Tibial artery (tissue), 4 donors: ENCODE data around the gene TCF23.

Source experiments
- DNase-seq, 2 donors: peaks; one replicate each; pipeline ENCODE4 v3.0.0-alpha.2; 2019
- H3K27ac ChIP-seq, 2 donors: fragments of 200-600 bp; sonication (generic) in 1 of 2; 1 replicate in 1 of 2; 2 replicates in 1 of 2; pipeline ENCODE4 v1.5.1; 2018 to 2019; ENCODE audit warnings: mild to moderate bottlenecking in 1 of 2
- H3K27me3 ChIP-seq, 2 donors: fragments of 200-600 bp; sonication (generic) in 1 of 2; one replicate each; pipeline versions ENCODE4 v1.5.1 to v1.6.0; 2016 to 2019
- H3K36me3 ChIP-seq, 3 donors: fragments of 200-600 bp; sonication (generic) in 2 of 3; one replicate each; pipeline ENCODE4 v1.5.1; 2016 to 2019; ENCODE audit warnings: mild to moderate bottlenecking in 2 of 3
- H3K4me1 ChIP-seq, 4 donors: fragments of 200-600 bp; sonication (generic) in 2 of 4; 1 replicate in 3 of 4; 2 replicates in 1 of 4; pipeline ENCODE4 v1.5.1; 2016 to 2019
- H3K4me3 ChIP-seq, 2 donors: fragments of 200-600 bp; sonication (generic) in 1 of 2; 1 replicate in 1 of 2; 2 replicates in 1 of 2; pipeline ENCODE4 v1.5.1; 2018 to 2019; ENCODE audit warnings: mild to moderate bottlenecking in 2 of 2
- H3K9me3 ChIP-seq, 3 donors: fragments of 200-600 bp; sonication (generic) in 1 of 3; one replicate each; pipeline ENCODE4 v1.5.1; 2016 to 2019
- intact Hi-C: fragments of 100-400 bp; cut with DNase I; formaldehyde crosslinking; loops from one replicate; pipeline ENCODE4 v1.15.0; 2023; ENCODE audit warnings: low total_unique reads
- TF ChIP-seq, protein P1 (sequence below), 2 experiments: fragments of 200-600 bp in 1 of 2; fragments of 450-650 bp in 1 of 2; IDR thresholded peaks; one replicate each; pipeline ENCODE4 v1.5.1; 2017 to 2019; ENCODE audit warnings: antibody characterized with exemption in 2 of 2, mild to moderate bottlenecking in 1 of 2, moderate library complexity in 1 of 2

Gene TCF23

GRCh38 chr2:27136751-27137150 is 12.1 kb upstream of the TCF23 start:
- Histone ChIP-seq H3K27me3 (no peaks in the 10 kb centered on the region), H3K9me3 (no peaks in the 10 kb centered on the region), H3K27ac (no peak overlapping the region), H3K4me1 (peaks cover 0 to 21% (median 19%) of the 10 kb centered on the region in 4 donors), H3K4me3 (no peak overlapping the region), H3K36me3 (peaks cover 0 to 11% (median 10%) of the 10 kb centered on the region in 3 donors)
- intact Hi-C loops, result loop anchor here (10.0 kb wide), 1 partner anchor 78 kb away; the partner anchor contains the start of genes ATRAID, CAD and SLC5A6
- TF ChIP-seq, protein P1, sequence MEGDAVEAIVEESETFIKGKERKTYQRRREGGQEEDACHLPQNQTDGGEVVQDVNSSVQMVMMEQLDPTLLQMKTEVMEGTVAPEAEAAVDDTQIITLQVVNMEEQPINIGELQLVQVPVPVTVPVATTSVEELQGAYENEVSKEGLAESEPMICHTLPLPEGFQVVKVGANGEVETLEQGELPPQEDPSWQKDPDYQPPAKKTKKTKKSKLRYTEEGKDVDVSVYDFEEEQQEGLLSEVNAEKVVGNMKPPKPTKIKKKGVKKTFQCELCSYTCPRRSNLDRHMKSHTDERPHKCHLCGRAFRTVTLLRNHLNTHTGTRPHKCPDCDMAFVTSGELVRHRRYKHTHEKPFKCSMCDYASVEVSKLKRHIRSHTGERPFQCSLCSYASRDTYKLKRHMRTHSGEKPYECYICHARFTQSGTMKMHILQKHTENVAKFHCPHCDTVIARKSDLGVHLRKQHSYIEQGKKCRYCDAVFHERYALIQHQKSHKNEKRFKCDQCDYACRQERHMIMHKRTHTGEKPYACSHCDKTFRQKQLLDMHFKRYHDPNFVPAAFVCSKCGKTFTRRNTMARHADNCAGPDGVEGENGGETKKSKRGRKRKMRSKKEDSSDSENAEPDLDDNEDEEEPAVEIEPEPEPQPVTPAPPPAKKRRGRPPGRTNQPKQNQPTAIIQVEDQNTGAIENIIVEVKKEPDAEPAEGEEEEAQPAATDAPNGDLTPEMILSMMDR (IDR thresholded peaks at IDR 0.05), result no peak
- no peak for DNase-seq

DNA sequence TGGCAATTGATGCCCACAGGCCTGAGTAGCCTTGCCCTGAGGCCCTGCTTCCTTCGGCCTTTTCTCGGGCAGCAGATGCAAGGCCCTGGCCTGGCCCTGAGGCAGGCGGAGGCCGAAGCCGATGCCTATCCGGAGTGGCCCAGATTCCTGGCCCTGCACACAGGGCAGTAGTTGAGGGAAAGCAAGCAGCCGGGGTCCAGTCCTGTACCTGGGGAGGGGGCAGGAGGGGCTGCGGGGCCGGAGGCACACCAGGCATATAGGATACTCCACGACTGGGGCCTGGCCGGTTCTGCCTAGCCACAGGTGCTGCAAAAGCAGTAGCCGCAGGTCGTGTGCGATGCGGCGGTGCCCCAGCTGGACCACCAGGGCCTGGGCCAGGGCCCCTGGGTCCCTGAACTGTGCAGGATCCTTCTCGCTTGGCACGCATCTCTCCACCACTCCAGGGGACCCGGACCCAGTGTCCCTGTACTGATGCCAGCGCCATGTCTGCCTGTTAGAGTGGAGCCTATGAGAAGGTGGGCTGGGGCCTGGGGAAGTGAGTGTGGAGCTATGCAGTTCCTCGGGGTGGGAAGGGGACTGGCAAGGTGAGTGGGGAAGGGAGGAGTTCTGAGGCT is 11.4 kb upstream of the TCF23 start:
- Histone ChIP-seq H3K36me3 (peaks cover 0 to 5% (median 4%) of the 10 kb centered on the region in 3 donors), H3K4me3 (no peak overlapping the region), H3K27ac (no peak overlapping the region), H3K4me1 (peaks cover 0 to 19% (median 14%) of the 10 kb centered on the region in 4 donors), H3K27me3 (no peaks in the 10 kb centered on the region), H3K9me3 (no peaks in the 10 kb centered on the region)
- TF ChIP-seq, protein P1 (IDR thresholded peaks at IDR 0.05), result no peak
- no peak for DNase-seq
- intact Hi-C loops, result loop anchor here (10.0 kb wide), 1 partner anchor 77 kb away; the partner anchor contains the start of genes ATRAID, CAD and SLC5A6

- intact Hi-C loops, result loop anchor here (10.0 kb wide), 1 partner anchor 77 kb away; the partner anchor contains the start of genes ATRAID, CAD and SLC5A6
- DNase-seq, result no peak
- no peak overlapping the region for H3K27ac ChIP-seq
- no peaks in the 10 kb centered on the region for H3K9me3 ChIP-seq
- no peaks in the 10 kb centered on the region for H3K36me3 ChIP-seq
- no peaks in the 10 kb centered on the region for H3K27me3 ChIP-seq
- H3K4me1 ChIP-seq, result peaks cover 0 to 12% (median 8%) of the 10 kb centered on the region in 4 donors
- TF ChIP-seq, protein P1 (IDR thresholded peaks at IDR 0.05), result no peak
- H3K4me3 ChIP-seq, result no peak overlapping the region
Observed at GRCh38 chr2:27138111-27138510, 10.7 kb upstream of the TCF23 start.

- intact Hi-C loops, result loop anchor here (10.0 kb wide), 1 partner anchor 75 kb away; the partner anchor contains the start of genes ATRAID, CAD and SLC5A6
Observed at GRCh38 chr2:27139310-27139709, 9.5 kb upstream of the TCF23 start, which contains the start of gene PRR30. Gene PRR30, minus strand, starts transcription at chr2:27139410. Its CDS starts 1,081 bp downstream, at chr2:27138329.

GRCh38 chr2:27143285-27143684 is 5.5 kb upstream of the TCF23 start:
- intact Hi-C loops, result no loop called here

More at GRCh38 chr2:27139310-27139709, 9.5 kb upstream of the TCF23 start, which contains the start of gene PRR30:
- H3K4me1 ChIP-seq, result peaks cover 0 to 4% (median 0%) of the 10 kb centered on the region in 4 donors
- no peaks in the 10 kb centered on the region for H3K27me3 ChIP-seq
- H3K27ac ChIP-seq, result no peak within 1 kb of the TSS
- no peak within 1 kb of the TSS for H3K4me3 ChIP-seq
- no peaks in the 10 kb centered on the region for H3K9me3 ChIP-seq
- TF ChIP-seq, protein P1 (IDR thresholded peaks at IDR 0.05), result no peak
- no peak for DNase-seq
- H3K36me3 ChIP-seq, result no peaks in the 10 kb centered on the region

More at GRCh38 chr2:27143285-27143684, 5.5 kb upstream of the TCF23 start:
- DNase-seq, result no peak
- H3K36me3 ChIP-seq, result no peaks in the 10 kb centered on the region
- H3K4me1 ChIP-seq, result no peaks in the 10 kb centered on the region
- H3K27ac ChIP-seq, result no peak overlapping the region
- H3K27me3 ChIP-seq, result peaks cover 0 to 3% of the 10 kb centered on the region in 2 donors
- no peaks in the 10 kb centered on the region for H3K9me3 ChIP-seq
- H3K4me3 ChIP-seq, result no peak overlapping the region
- TF ChIP-seq, protein P1 (IDR thresholded peaks at IDR 0.05), result no peak
